Measurements from ENCODE around the gene MARCHF10.

- TF ChIP-seq EZH2phosphoT487 (IDR thresholded peaks at IDR 0.05; ENCODE audit: insufficient read depth, low read depth) (no peak), EZH2 (IDR thresholded peaks at IDR 0.05; ENCODE audit: insufficient read depth, poor library complexity, severe bottlenecking) (no peak)
Observed at GRCh38 chr17:62791767-62792446, 16.2 kb downstream of the MARCHF10 start.
